ENCODE data around the gene TUBA4A.
"Not testable (repeated sequence)": the region's sequence is repeated elsewhere in the genome, so short reads cannot be mapped to it uniquely, and the experiment has no call there.

The TUBA4A gene

GRCh38 chr2:219253753-219254589, at the start of gene TUBA4A:
TSS of gene TUBA4A (minus strand) at chr2:219253918. CDS start at chr2:219253858, 60 bp downstream.
- peak; percentile 93 for DNase-seq

- no peak for DNase-seq
Measured at GRCh38 chr2:219302412-219302968, 48.8 kb upstream of the TUBA4A start.

GRCh38 chr2:219300022-219300421, 46.3 kb upstream of the TUBA4A start:
- no peak for DNase-seq

GRCh38 chr2:219299372-219299760, 45.6 kb upstream of the TUBA4A start:
- no peak for DNase-seq

- DNase-seq: peak; percentile 92
Measured at GRCh38 chr2:219298759-219299371, 45.1 kb upstream of the TUBA4A start.

GRCh38 chr2:219297766-219298456, 44.2 kb upstream of the TUBA4A start:
- no peak for DNase-seq

GRCh38 chr2:219296631-219297391, 43.1 kb upstream of the TUBA4A start:
- no peak for DNase-seq

GRCh38 chr2:219296142-219296541, 42.4 kb upstream of the TUBA4A start:
- no peak for DNase-seq

GRCh38 chr2:219294356-219295351, 40.9 kb upstream of the TUBA4A start:
- peak; percentile 91 for DNase-seq

- no peak for DNase-seq
Measured at GRCh38 chr2:219293736-219294231, 40.1 kb upstream of the TUBA4A start.

- no peak for DNase-seq
Measured at GRCh38 chr2:219292616-219293015, 38.9 kb upstream of the TUBA4A start.

- DNase-seq: no peak
Measured at GRCh38 chr2:219291910-219292490, 38.3 kb upstream of the TUBA4A start.

GRCh38 chr2:219291394-219291793, 37.7 kb upstream of the TUBA4A start:
- no peak for DNase-seq

GRCh38 chr2:219290381-219291171, 36.9 kb upstream of the TUBA4A start:
- no peak for DNase-seq

GRCh38 chr2:219289537-219290361, 36.0 kb upstream of the TUBA4A start:
- DNase-seq: no peak

GRCh38 chr2:219289195-219289536, 35.4 kb upstream of the TUBA4A start:
- no peak for DNase-seq

- no peak for DNase-seq
Measured at GRCh38 chr2:219287580-219288265, 34.0 kb upstream of the TUBA4A start.

- DNase-seq: not testable (repeated sequence)
Measured at GRCh38 chr2:219287116-219287440, 33.4 kb upstream of the TUBA4A start.

Data from stimulated activated CD4-positive, alpha-beta T cell treated with anti-CD3 and anti-CD28 coated beads, Interleukin-15, amount 100 ng/mL, for 24 hours (primary cell).